ENCODE measurements around the gene TEX36. TPM values are rescaled to one million over a fixed set of nuclear protein-coding genes. Genes with fewer than 3 reads are reported as not detected.

The TEX36 gene
- total and polyA plus RNA-seq, 2 donors (not counting 1 experiment from before 2014, with no cell fraction given) = not detected

- Histone ChIP-seq H3K36me3 (replicated peaks in 1 of 2; ENCODE audit: control extremely low read depth in 1 of 2, control insufficient read depth in 1 of 2, extremely low read depth in 1 of 2, insufficient read depth in 2 of 2, low read length in 1 of 2) (no peaks in the 10 kb centered on the region), H3K79me2 (ENCODE audit: control insufficient read depth, insufficient read depth, low read length) (no peaks in the 10 kb centered on the region), H4K20me1 (ENCODE audit: control insufficient read depth, insufficient read depth, low read length, poor library complexity, severe bottlenecking) (no peaks in the 10 kb centered on the region), H3K27ac (ENCODE audit: low read length in 2 of 2) (no peak overlapping the region), H3K9me3 (ENCODE audit: control extremely low read depth in 1 of 3, control insufficient read depth in 2 of 3, insufficient read depth in 1 of 3, low read length in 2 of 3) (no peaks in the 10 kb centered on the region), H3K4me3 (ENCODE audit: control extremely low read depth in 1 of 5, extremely low read depth in 1 of 5, insufficient read depth in 1 of 5, low read depth in 2 of 5, low read length in 4 of 5) (no peak overlapping the region), H3K4me1 (ENCODE audit: control insufficient read depth in 2 of 2, insufficient read depth in 2 of 2, low read length in 2 of 2) (no peaks in the 10 kb centered on the region), H3K4me2 (replicated peaks; ENCODE audit: low read depth, low read length, poor library complexity, severe bottlenecking) (no peak overlapping the region), H2AFZ (ENCODE audit: insufficient read depth, low read depth, low read length, poor library complexity, severe bottlenecking) (no peak overlapping the region), H3K9ac (ENCODE audit: low read length) (no peak overlapping the region), H3K27me3 (replicated peaks in 1 of 4; ENCODE audit: control extremely low read depth in 1 of 4, control insufficient read depth in 3 of 4, insufficient read depth in 4 of 4, low read length in 3 of 4) (peaks cover 0 to 6% (median 0%) of the 10 kb centered on the region in 4 experiments)
- WGBS (ENCODE audit: insufficient coverage) = 67% methylated on average over 1 of the region's 6 CpGs
- CTCF ChIA-PET = no interaction called here
- Mint-ChIP-seq H3K9me3 (ENCODE audit: insufficient read depth) (no peaks in the 10 kb centered on the region), H3K27me3 (peaks cover 18% of the 10 kb centered on the region), H3K4me1 (no peaks in the 10 kb centered on the region), H3K4me3 (no peak overlapping the region), H3K27ac (no peak overlapping the region)
- POLR2A ChIA-PET = no interaction called here
- no peak for DNase-seq
- no peak for TF ChIP-seq EZH2 (IDR thresholded peaks at IDR 0.05; ENCODE audit: borderline replicate concordance, insufficient read depth, low read depth, low read length, poor library complexity, severe bottlenecking)
- TF ChIP-seq CTCF (IDR thresholded peaks at IDR 0.05) = no peak
- intact Hi-C loops (cut with micrococcal nuclease) = no loop called here
- ATAC-seq (ENCODE audit: low read depth) = no peak
These were observed 56.3 kb downstream of the TEX36 start for GRCh38 chr10:125626671-125627070.

GRCh38 chr10:125625586-125625985, 57.4 kb downstream of the TEX36 start:
- Histone ChIP-seq H3K27ac (ENCODE audit: low read length in 2 of 2) (no peak overlapping the region), H4K20me1 (ENCODE audit: control insufficient read depth, insufficient read depth, low read length, poor library complexity, severe bottlenecking) (no peaks in the 10 kb centered on the region), H2AFZ (ENCODE audit: insufficient read depth, low read depth, low read length, poor library complexity, severe bottlenecking) (no peak overlapping the region), H3K9me3 (ENCODE audit: control extremely low read depth in 1 of 3, control insufficient read depth in 2 of 3, insufficient read depth in 1 of 3, low read length in 2 of 3) (no peaks in the 10 kb centered on the region), H3K27me3 (replicated peaks in 1 of 4; ENCODE audit: control extremely low read depth in 1 of 4, control insufficient read depth in 3 of 4, insufficient read depth in 4 of 4, low read length in 3 of 4) (peaks cover 0 to 6% (median 0%) of the 10 kb centered on the region in 4 experiments), H3K36me3 (replicated peaks in 1 of 2; ENCODE audit: control extremely low read depth in 1 of 2, control insufficient read depth in 1 of 2, extremely low read depth in 1 of 2, insufficient read depth in 2 of 2, low read length in 1 of 2) (no peaks in the 10 kb centered on the region), H3K9ac (ENCODE audit: low read length) (no peak overlapping the region), H3K4me1 (ENCODE audit: control insufficient read depth in 2 of 2, insufficient read depth in 2 of 2, low read length in 2 of 2) (no peaks in the 10 kb centered on the region), H3K4me2 (replicated peaks; ENCODE audit: low read depth, low read length, poor library complexity, severe bottlenecking) (no peak overlapping the region), H3K4me3 (ENCODE audit: control extremely low read depth in 1 of 5, extremely low read depth in 1 of 5, insufficient read depth in 1 of 5, low read depth in 2 of 5, low read length in 4 of 5) (no peak overlapping the region), H3K79me2 (ENCODE audit: control insufficient read depth, insufficient read depth, low read length) (no peaks in the 10 kb centered on the region)
- TF ChIP-seq CTCF (IDR thresholded peaks at IDR 0.05) (no peak), EZH2 (IDR thresholded peaks at IDR 0.05; ENCODE audit: borderline replicate concordance, insufficient read depth, low read depth, low read length, poor library complexity, severe bottlenecking) (no peak)
- Mint-ChIP-seq H3K4me3 (no peak overlapping the region), H3K27ac (no peak overlapping the region), H3K9me3 (ENCODE audit: insufficient read depth) (no peaks in the 10 kb centered on the region), H3K27me3 (peaks cover 20% of the 10 kb centered on the region), H3K4me1 (no peaks in the 10 kb centered on the region)
- WGBS (ENCODE audit: insufficient coverage) = 90% methylated on average over 10 of the region's 12 CpGs
- ChIA-PET POLR2A (no interaction called here), CTCF (no interaction called here)
- DNase-seq = no peak
- intact Hi-C loops (cut with micrococcal nuclease) = no loop called here
- ATAC-seq (ENCODE audit: low read depth) = no peak
